ENCODE results near the gene CTU2.
A peak's percentile ranks its signal among the peaks of the same experiment; 100 is the strongest.

CTU2 gene

GRCh38 chr16:88681709-88682451 lies 24.4 kb upstream of the CTU2 start:
- DNase-seq = peak; percentile 64

DNA sequence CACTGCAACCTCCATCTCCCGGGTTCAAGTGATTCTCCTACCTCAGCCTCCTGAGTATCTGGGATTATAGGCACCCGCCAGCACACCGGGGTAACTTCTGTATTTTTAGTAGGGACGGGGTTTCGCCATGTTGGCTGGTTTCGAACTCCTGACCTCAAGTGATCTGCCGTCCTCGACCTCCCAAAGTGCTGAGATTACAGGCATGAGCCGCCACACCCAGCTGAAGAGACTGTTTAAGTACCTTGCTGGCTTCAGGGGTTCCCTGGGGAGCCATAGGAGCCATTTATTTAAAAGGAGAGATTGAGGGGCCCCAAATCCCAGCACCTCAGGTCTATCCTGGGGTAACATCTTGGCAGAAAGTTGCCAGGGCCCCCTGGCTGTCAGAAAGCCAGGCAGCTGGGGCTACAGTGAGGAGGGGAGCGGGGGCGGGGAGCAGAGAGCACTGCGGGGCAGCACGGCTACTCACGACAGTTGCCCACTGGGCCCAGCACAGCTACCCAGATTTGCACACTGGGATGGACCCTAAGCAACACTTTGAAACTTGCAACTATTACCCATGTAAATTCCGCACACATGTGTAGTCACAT lies 21.6 kb upstream of the CTU2 start:
- DNase-seq = no peak

DNA sequence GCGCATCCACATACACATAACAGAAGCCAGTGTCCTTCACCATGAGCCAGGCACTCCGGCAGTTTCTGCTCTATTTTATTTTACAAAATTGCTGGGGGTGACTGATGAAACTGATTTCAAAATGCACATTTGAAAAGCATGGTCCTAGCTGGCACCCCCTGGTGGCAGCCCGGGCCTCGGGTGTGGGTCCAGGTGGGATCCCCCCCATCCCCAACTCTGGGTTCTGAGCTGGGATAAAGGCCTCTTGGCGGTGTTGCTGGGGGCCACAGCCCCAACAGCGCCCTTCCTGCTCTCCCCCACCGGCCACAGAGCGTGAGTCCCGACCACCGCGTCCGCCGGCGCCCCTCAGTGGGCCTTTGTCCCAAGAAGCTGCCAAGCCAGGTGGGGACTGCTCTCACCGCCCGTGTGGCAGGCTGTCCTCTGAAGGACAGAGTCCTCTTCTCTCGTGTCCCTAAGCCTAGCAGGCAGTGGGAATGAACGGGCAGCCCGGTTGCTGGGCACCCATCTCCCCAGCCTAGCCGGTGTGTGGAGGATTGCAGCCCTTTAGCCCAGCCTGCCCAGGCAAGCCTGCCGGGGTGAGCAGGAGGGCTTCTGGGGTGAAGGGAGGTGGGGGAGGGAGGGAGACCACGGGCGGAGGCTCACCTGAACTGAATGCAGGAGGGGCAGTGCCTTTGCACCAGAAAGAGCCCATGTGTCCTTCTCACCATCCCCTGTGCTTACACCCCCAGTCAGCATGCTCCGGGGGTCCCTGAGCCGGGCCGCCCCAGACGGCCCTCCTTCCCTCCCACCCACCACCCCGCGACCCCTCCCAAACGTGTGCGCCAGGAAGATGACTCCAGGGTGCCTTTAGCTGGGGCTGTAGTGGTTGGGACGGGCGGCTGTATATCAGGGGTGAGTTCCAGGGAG lies 20.9 kb upstream of the CTU2 start:
- peak; percentile 67 for DNase-seq

GRCh38 chr16:88686062-88686438 lies 20.3 kb upstream of the CTU2 start:
- no peak for DNase-seq

DNA sequence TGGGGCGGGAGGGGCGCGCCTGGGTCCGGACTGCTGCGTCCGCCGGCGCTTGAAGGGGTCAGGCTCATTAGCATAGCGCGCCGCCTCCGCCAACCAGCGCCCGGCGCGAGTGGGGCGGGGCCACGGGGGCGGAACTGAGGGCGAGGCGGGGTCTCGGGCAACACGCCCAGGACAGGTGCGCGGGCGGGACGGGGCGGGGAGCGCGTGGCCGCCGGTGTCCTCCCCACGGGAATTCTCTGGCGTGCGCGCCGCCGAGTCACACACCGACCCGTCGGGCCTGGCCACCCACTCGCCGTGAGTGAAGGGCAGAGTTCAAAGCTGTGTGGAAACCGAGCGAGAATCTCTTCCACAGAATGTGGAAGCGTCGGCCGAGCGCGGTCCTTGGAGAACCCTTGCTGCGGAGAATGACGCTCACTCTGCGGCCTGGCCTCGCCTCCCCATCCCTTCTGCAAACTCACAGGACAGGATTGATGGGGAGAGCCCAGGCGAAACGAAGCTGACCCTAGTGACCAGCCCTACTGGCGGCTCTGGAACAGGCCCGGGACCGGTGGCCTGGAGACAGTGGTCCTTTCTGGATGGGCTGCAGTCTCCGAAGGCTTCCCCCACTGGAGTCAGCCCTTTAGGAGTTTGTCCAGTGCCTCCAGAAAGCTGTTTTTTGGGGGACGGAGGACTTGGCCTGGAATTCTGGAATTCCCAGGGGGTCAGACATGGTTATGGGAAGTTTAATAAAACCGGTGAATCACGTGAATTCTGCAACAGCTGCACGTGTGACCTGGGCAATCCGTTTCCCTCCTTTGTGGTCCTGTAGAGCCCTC lies 19.7 kb upstream of the CTU2 start, which contains the start of gene SNAI3:
Gene SNAI3 (minus strand): TSS at position 69 of the 815 bp plus-strand sequence. CDS start 101 bp downstream, outside the sequence.
- DNase-seq = peak; percentile 82

DNA sequence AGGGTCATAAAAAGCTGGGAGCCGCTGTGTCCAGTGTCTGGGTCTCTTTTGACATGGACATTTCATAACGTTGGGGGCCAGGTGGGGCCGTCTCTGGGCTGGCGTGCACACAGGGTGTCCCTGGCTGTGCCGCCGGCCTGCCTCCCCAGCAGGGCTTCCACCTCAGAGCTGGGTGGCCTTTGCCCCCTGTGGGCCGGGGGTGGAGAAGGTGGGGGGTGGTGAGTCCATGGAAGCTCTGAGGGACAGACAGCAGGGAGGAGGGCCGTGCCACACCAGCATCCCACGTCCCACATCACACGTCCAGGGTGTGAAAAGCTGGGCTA lies 19.1 kb upstream of the CTU2 start:
- DNase-seq = no peak

DNA sequence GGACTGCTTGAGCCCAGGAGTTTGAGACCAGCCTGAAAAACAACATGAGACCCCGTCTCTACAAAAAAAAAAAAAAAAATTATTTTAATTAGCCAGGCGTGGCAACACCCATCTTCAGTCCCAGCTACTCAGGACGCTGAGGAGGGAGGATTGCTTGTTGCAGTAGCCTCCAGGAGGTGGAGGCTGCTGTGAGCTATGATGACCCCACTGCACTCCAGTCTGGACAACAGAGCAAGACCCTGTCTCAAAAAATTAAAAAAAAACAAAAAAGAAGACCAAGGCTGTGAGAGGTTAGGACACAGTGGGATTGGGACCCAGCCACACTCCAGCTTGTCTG lies 18.7 kb upstream of the CTU2 start:
- no peak for DNase-seq

- DNase-seq = no peak
Measured at GRCh38 chr16:88688013-88688778, 18.1 kb upstream of the CTU2 start.

DNA sequence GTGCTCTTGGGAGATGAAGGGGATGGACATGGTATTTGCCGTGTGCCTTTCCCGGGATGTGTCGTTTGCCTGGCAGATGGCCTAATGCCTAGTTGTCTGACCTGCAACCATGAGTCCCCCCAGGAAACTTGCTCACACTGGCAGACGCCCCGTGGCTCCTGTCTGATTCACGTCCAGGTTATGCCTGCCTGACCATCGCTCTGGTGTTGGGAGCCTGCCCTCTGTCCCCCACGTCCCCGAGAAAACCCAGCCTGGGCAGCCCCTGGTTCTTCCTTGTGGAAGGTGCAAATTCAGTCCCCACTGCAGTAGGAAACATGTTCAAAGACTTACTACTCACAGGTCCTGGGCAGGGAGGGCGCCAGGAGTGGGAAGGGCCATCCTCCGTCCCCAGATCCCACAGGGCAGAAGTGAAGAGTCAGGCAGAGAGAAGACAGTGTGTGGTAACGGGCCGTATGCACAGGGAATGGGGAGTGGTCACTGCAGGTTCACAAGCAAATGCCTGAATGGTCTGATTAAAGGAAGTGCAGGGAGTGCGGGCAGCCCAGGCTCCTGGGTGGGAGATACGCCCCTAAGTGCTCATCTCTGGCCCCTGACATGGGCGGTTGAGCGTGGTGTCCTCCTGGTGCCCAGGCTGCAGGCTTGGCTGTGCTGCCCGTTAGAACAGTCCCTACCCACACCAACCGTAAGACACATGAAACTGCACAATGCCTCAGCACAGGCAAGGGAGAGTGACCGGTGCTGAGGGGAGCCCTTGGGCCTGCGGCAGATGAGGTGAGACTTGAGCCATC lies 15.8 kb upstream of the CTU2 start:
- DNase-seq = no peak

GRCh38 chr16:88691129-88691813 lies 15.0 kb upstream of the CTU2 start:
- DNase-seq = no peak

DNA sequence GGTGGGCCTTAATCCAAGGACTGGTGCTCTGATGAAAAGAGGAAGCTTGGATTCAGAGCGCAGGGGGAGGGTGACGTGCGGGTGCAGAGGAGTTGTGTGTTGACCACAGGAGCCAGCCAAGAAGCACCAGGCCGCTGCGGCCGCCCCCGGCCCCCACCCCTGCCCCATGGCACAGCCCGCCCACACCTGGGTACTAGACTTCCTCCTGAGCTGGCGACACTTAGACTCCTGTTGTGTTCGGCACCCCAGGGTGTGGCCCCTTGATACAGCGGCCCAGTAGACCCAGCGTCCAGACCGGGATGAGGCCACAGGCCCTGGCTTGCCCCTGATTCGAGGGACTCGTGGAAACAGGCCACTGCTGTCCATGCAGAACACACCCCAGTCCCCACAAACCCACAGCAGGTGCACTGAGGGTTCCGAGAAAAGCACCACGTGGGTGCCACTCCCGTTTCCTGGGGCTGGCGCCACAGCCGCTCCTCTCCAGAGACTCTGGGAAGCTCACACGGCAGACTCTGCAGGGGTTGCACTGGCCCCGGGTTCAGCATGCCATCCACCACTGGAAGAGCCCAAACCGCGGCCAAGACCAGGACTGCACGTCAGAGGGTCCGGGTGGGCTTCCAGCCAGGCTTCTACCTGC lies 14.3 kb upstream of the CTU2 start:
- no peak for DNase-seq

- no peak for DNase-seq
Measured at GRCh38 chr16:88692861-88693260, 13.4 kb upstream of the CTU2 start.

DNA sequence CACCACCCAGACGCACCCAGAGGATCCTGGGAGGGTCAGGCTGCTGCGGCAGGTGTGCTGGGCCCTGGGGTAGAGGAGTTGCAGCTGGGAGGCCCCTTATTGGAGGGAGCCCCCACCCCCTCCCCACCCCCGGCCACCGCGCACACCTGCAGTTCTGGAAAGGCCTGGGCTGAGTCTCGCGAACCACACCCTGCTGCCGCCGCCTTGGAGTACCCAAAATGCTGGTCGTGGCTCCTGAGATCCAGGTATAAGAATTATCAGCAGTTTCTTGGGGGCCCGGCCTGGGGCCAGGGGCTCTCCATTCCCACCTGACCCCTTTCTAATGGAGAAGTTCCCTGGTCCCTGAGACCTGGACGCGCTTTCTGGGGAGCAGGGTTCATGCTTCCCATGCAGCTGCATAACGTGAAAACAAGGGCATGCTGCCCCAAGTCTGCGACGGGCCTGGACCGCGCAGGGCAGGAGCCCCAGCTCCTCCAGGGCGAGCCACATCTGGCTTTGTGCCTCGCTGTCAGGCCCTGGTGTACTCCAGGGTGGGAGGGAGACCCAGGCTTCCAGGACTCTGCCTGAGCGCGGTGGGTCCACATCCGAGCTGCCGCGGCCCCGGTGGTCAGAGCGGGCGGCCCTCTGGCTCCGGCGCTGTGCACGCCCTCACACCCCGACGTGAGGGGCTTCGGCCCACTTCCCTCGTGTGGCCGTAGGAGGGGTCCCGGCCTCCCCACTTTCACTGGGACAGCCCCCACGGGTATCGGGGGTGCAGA lies 12.7 kb upstream of the CTU2 start:
- DNase-seq = no peak

- DNase-seq = no peak
Measured at GRCh38 chr16:88694221-88695087, 11.8 kb upstream of the CTU2 start.

GRCh38 chr16:88695218-88695617 lies 11.1 kb upstream of the CTU2 start:
- DNase-seq = no peak

DNA sequence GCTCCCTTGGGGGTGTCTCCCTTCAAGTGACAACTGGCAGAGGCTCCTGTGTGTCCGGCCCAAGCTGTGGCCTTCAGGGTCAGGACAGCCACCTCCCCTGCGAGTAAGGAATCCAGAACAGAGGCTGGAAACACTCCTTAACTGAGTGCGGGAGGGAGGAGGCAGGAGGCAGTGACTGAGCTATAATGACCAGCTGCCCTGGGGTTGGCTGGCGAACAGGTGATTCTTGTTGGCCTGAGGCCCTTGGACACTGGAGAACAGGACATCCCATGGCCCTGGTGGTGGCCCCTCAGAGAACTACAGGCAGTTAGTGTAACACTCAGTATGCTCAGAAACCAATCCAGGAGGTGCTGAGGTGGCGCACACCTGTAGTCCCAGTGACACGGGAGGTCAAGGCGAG lies 10.6 kb upstream of the CTU2 start:
- no peak for DNase-seq

DNA sequence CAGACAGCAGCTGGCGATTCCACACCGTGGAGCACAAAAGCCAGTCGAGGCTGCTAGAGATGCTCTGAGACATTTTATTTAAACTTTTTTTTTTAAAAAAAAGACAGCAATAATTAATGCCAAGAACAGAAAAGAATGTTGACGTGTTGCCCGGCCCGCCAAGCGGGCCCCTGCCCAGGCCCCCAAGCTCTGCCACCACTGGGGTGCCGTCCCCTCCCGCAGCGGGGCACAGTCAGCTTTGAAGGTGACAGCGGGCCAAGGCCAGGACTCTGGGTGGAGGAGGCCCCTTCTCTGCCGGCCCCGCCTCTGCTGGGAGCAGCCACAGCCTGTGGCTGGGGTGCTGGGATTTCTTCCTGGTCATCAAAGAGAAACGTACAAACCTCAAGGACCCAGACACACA lies 9.9 kb upstream of the CTU2 start:
- no peak for DNase-seq

- DNase-seq = no peak
Measured at GRCh38 chr16:88697116-88697830, 9.0 kb upstream of the CTU2 start.

All from activated gamma-delta T cell treated with Interleukin-2 at 50 U/mL for 16 hours (primary cell).